ENCODE measurements around the gene MYO1D.

Gene MYO1D

DNA sequence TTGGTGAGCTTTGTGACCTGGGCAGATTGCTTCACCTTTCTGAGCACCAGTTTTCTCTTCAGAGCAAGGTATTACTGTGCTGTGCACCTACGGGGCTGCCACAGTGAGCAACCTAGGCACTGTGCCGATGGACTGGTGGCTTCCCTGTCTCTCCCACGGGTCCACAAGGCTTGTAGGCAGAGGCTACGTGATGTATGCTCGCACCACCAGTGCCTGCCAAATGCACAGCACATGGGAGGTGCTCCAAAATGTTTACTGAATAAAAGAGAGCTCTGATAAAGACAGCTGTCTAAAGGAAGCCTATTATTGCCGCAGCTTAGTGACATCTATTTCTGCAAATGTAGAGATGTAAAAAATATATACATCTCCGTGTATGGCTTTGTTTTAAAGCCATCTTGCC lies 251.0 kb downstream of the MYO1D start:
- no peak for DNase-seq (ENCODE audit: low read depth)

GRCh38 chr17:32623196-32623595 lies 253.7 kb downstream of the MYO1D start:
- no peak for DNase-seq (ENCODE audit: low read depth)

DNA sequence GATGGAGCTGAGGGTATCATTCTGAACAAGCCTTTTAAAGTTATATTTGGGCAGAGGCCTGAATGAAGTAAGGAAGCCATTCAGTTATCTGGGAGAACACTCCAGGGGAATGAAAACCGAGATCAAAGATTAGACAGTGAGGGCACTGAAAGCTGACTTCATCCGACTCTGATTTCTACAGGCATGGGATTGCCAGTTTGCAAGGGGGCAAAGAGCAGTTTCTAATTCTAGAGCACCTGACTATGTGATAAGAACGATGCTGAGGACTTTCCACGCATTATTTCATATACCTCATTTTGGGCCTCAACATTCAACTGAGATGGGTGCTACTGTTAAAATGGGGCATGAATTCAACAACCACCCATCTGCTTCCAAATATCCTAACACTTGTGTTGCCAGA lies 254.4 kb downstream of the MYO1D start:
- DNase-seq (ENCODE audit: low read depth) = no peak

DNA sequence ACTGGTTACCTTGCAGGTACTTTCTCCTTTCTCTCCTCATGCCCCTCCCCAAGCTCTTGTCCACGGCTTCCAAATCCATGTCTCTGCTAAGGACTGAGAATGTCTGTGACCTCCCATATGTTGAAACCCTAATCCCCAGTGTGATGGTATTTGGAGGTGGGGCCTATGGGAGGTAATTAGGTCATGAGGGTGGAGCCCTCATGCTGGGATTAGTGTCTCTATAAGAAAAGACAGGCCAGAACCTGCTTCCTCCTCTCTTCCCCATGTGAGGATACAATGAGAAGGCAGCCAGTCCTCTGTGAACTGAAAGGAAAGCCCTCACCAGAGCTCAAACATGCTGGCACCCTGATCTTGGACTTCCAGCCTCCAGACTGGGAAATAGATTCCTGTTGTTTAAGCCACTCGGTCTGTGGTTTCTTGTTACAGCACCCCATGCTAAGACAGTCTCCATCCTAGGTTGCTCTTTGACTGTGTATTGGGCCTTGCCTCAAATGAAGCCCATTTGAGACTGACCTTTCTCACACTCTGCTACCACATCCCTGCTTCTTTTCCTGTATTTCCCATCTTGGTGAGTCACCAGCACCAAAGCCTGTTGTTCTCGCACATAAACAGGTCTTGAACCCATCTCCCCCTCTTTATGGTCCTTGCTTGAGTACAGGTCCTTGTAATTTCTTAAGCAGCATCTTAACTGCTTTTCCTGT lies 255.2 kb downstream of the MYO1D start:
- no peak for DNase-seq (ENCODE audit: low read depth)

DNA sequence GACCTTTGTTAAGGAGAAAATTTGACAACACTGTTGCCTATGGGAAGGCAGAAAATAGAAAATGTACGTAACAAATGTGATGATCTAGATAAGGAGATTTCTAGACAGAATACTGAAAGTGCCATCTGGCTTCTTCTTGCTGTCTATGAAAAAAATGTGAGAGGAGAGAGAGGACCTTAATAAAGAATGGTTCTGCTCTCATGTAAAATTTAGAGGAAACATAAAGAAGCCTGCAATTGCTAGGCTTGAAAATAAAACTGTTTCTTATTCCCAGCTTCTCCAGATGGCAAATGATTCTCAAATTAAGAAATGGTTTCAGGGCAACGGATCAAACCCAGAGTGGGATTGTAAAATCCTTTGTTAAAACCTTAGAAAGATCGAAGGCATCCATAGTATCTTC lies 261.6 kb downstream of the MYO1D start:
- no peak for DNase-seq (ENCODE audit: low read depth)

- no peak for DNase-seq (ENCODE audit: low read depth)
Observed at GRCh38 chr17:32610943-32611342, 266.0 kb downstream of the MYO1D start.

DNA sequence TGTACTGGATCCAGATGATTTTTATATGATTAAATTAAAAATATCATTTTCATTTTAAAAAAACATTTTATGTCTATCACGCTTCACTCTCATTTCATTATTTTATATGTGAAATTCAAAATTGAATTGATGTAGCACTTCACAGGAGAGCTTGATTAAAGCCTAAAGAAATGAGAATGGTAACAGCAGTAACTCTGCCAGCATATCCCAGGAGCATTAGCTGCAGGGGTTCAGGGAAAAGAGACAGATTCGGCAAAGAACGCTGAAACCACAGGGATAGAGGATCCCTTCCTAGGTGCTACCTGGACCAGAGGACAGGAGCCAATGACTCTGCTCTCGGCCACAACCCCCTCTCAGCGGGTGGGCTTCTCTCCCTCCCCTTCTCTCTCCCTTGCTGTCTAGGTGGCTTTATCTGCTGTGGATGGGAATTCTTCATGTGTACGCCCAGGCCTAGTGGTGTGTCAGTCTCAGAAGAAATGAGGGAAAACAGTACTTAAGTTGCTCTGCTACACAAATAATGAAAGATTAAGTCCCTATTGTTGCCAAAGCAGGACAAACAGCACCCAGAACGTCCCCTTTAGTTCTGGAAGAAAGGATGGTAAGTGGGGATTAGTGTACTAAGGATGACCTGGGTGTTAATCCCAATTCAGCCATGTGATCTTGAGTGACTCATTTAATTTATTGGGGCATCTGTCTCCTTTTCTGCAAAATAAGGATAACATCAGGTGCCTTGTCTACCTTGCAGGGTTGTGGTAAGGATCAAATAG lies 266.9 kb downstream of the MYO1D start:
- DNase-seq (ENCODE audit: low read depth) = no peak

GRCh38 chr17:32609085-32609484 lies 267.8 kb downstream of the MYO1D start:
- no peak for DNase-seq (ENCODE audit: low read depth)

DNA sequence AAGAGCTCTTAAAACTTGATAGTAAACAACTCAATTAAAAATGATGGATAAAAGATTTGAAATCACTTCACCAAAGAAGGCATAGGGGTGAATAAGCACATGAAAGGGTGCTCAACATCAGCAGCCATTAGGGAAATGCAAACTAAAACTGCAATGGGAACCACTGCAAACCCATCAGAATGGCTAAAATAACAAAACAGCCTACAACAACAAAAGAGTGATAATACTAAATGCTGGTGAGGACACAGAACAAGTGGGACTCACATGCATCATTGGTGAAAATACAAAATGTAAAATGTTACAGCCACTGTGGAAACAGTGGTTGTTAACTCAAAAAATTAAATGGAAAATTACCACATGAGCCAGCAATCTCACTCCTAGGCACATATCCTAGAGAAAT lies 268.7 kb downstream of the MYO1D start:
- DNase-seq (ENCODE audit: low read depth) = no peak

DNA sequence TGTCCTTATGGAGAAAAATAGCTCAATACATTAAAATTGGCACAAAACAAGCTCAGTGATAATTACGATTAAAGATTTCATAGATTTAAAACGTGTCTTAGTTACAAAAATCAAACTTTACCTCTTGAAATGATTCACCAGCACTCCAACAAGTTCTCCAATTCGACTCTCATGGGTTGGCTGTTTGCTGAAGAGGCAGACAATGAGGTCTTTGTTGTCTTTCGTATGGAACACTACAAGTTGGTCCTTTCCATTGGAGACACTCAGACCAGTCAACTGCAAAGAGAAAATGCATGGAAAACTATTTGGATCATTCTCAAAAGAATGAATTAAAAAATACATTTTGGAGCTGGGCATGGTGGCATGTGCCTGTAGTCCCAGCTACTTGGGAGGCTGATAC lies 272.0 kb downstream of the MYO1D start:
- no peak for DNase-seq (ENCODE audit: low read depth)

GRCh38 chr17:32602396-32602795 lies 274.5 kb downstream of the MYO1D start:
- DNase-seq (ENCODE audit: low read depth) = no peak

DNA sequence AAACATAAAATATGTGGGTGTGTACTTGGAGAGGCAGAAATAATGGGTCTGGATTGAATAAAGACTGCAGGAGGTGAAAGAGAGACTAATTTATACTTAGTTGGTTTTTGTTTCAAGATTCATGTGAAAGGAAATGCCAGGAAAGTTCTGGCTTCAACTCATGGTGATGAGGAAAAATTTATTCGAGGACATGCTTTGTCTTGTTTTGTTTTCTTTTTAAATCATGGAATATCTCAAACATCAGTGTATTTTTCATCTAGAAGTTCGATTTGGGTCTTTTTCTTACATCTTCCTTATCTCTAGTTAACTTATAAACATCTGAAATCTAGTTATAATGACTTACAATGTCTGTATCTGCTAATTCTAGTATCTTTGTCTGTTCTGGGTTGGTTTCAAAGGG lies 275.1 kb downstream of the MYO1D start:
- no peak for DNase-seq (ENCODE audit: low read depth)

GRCh38 chr17:32596628-32597027 lies 280.3 kb downstream of the MYO1D start:
- no peak for DNase-seq (ENCODE audit: low read depth)

- DNase-seq (ENCODE audit: low read depth) = no peak
Observed at GRCh38 chr17:32596206-32596605, 280.7 kb downstream of the MYO1D start.

- DNase-seq (ENCODE audit: low read depth) = no peak
Observed at GRCh38 chr17:32593003-32593402, 283.9 kb downstream of the MYO1D start.

DNA sequence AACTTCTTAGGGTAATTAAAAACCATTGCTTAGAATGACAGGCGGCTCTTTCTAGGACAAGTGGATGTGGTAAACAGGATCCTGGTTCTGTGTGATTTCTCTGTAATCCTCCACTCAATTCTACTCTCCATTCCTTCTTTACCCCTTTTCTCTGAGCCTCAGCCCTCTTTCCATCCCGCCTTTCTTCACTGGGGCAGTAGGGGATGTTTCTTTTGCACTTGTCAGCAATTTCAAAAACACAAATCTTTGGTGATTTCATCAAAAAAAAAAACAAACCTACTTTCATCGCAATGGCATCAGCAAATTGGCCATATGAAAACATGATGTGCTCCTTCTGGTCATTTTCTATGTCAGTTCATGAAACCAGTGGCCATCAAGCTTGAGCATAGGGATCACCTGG lies 285.5 kb downstream of the MYO1D start:
- no peak for DNase-seq (ENCODE audit: low read depth)

- DNase-seq (ENCODE audit: low read depth) = no peak
Observed at GRCh38 chr17:32590974-32591373, 285.9 kb downstream of the MYO1D start.

DNA sequence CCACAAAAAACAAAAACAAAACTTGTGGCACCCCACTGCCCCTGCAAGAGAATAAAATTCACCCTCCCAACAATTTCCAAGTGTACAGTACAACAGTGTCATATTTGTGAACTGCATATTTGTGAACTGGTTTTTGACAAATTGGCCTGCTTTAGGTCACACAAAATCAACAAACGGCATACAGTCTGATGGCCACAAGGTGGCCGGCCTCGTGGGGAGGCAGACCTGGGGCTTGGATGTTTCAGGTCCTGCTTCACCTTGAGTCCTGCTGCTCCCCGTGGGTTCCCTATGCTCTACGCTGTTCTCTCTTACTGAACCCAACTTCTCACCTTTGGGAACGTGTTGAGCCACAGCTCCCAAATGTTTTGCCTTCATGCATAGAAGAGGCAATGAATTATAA lies 287.9 kb downstream of the MYO1D start:
- DNase-seq (ENCODE audit: low read depth) = no peak

- no peak for DNase-seq (ENCODE audit: low read depth)
Observed at GRCh38 chr17:32588135-32588534, 288.8 kb downstream of the MYO1D start.

DNA sequence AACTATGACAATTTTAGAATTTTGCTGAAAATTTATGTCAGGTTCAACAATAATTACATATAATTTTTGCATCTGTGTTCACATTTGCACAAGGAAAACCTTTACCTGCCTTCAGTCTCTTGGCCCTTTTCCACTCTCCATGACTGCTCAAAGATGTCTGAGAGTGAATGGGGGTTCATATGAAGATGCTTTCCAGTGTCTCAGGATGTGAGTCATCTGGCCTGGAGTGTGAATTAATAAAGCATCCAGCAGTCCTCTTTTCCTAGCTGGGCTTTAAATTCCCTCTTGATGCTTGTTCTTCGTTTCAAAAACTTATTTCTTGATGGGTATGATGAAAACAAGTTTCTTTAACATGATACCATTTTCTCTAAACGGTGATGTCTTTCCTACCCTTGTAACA lies 290.3 kb downstream of the MYO1D start:
- DNase-seq (ENCODE audit: low read depth) = no peak

GRCh38 chr17:32584792-32585191 lies 292.1 kb downstream of the MYO1D start:
- no peak for DNase-seq (ENCODE audit: low read depth)

DNA sequence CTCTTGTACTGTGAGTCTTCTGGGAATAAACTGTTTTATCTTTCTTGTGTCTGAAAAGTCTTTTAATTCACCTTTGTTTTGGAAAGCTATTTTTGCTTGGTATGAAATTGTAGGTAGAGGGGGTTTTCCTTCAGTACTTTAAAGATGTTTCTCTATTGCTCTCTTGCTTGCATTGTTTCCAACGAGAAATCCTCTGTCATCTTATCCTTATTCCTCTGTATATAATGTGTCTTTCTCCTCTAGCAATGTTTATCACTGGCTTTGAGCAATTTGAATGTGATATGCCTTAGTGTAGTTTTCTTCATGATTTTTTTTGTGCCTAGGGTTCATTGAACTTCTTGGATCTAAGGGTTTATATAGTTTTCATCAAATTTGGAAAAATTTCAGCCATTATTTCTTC lies 293.9 kb downstream of the MYO1D start:
- DNase-seq (ENCODE audit: low read depth) = no peak

GRCh38 chr17:32575852-32576251 lies 301.1 kb downstream of the MYO1D start:
- DNase-seq (ENCODE audit: low read depth) = no peak

DNA sequence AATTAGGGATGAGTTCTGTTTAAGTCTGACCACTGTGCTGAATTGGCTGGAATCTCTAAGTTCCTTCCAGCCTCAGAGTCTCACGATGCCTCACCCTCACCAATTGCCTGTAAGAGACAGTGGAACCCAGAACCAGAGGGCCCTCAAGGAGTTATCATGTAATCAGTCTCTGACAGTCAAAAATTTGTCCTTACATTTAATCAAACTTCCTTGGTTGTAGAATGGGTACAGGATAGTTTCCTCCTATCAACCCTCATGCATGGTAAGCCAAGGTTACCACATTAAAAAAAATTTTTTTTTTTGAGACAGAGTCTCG lies 306.9 kb downstream of the MYO1D start:
- DNase-seq (ENCODE audit: low read depth) = no peak

All from HS-27A (cell line).